K562 (cell line): ENCODE results near the gene ADAM30. TPM values are rescaled to one million over a fixed set of nuclear protein-coding genes. Genes with fewer than 3 reads are reported as not detected.

Experiments
- ATAC-seq: fragments of 200-7000 bp; cut with Tn5 transposase; 3 replicates; pipeline ENCODE4 v1.9.1; 2020; ENCODE audit warnings: moderate library complexity
- BruUV-seq: library from RNA; stranded (reverse); fragments of 400-500 nt; replicated peaks from 2 replicates; lab custom pipeline; 2021; lab: Mats Ljungman, UMichigan
- CTCF ChIA-PET: fragments of 300-600 bp; formaldehyde crosslinking; extraction: SDS; loops from one replicate; lab custom pipeline; 2021; ENCODE audit warnings: low intra/inter-chr PET ratio; lab: Yijun Ruan, JAX
- POLR2A ChIA-PET: fragments of 300-600, 350-650 bp; sonication (Branson Sonifier 250); formaldehyde crosslinking; extraction: SDS; loops from one replicate; lab custom pipeline; 2021; ENCODE audit warnings: antibody characterized with exemption, inconsistent platforms; lab: Yijun Ruan, JAX
- DNase-seq, 4 experiments: peaks; one replicate each; pipeline versions ENCODE4 v3.0.0 to v3.0.0-alpha.2; 2011 to 2018; ENCODE audit warnings: low spot score in 3 of 4, mixed read lengths in 3 of 4; ENCODE audit errors: extremely low read depth in 1 of 4
- FAIRE-seq: peaks from 2 replicates; lab custom pipeline; 2011; peaks lifted over from hg19 to GRCh38; lab: Jason Lieb, UNC
- H2AFZ ChIP-seq: 2 replicates; pipeline ENCODE4 v1.6.0; 2011; ENCODE audit warnings: low read depth, low read length, control low read depth, inconsistent platforms
- H3K27ac ChIP-seq: fragments of 200-600 bp; 3 replicates; pipeline ENCODE4 v1.8.0; 2011; ENCODE audit warnings: low read depth, mild to moderate bottlenecking, control low read depth, inconsistent platforms, low read length, moderate library complexity, mixed read lengths; ENCODE audit errors: extremely low read depth
- H3K27me3 ChIP-seq, 2 experiments: fragments of 300-600 bp in 1 of 2; 2 replicates in 1 of 2; 3 replicates in 1 of 2; pipeline versions ENCODE4 v1.6.0 to v1.8.0; 2011; ENCODE audit warnings: inconsistent platforms in 2 of 2, low read length in 2 of 2, mild to moderate bottlenecking in 1 of 2, mixed read lengths in 1 of 2, moderate library complexity in 1 of 2; ENCODE audit not compliant: control insufficient read depth in 2 of 2, insufficient read depth in 2 of 2
- H3K36me3 ChIP-seq: fragments of 300-600 bp; 3 replicates; pipeline ENCODE4 v1.8.0; 2011; ENCODE audit warnings: mild to moderate bottlenecking, low read length, inconsistent platforms; ENCODE audit not compliant: control insufficient read depth, insufficient read depth
- H3K4me1 ChIP-seq, 2 experiments: fragments of 200-600 bp in 1 of 2; replicated peaks in 1 of 2; 2 replicates in 1 of 2; 3 replicates in 1 of 2; pipeline versions ENCODE4 v1.5.1 to v1.8.0; 2011; ENCODE audit warnings: inconsistent platforms in 2 of 2, low read length in 2 of 2, mild to moderate bottlenecking in 1 of 2, mixed read lengths in 1 of 2, moderate library complexity in 1 of 2; ENCODE audit not compliant: control insufficient read depth in 2 of 2, insufficient read depth in 2 of 2
- H3K4me2 ChIP-seq: 2 replicates; pipeline ENCODE4 v1.6.1; 2011; ENCODE audit warnings: low read length, control low read depth, inconsistent platforms, mixed read lengths; ENCODE audit not compliant: insufficient read depth
- H3K4me3 ChIP-seq: fragments of 200-600 bp; sonication (generic), shearing (Covaris generic); 2 replicates; pipeline ENCODE4 v1.5.1; 2016; ENCODE audit warnings: control low read depth, inconsistent platforms
- H3K79me2 ChIP-seq: fragments of 200-600 bp; 3 replicates; pipeline ENCODE4 v1.8.0; 2011; ENCODE audit warnings: low read length, inconsistent platforms; ENCODE audit not compliant: control insufficient read depth, insufficient read depth
- H3K9ac ChIP-seq, 2 experiments: 2 replicates each; pipeline versions ENCODE4 v1.6.0 to v1.6.1; 2011; ENCODE audit warnings: low read depth in 2 of 2, low read length in 2 of 2, control low read depth in 1 of 2, inconsistent platforms in 1 of 2, mild to moderate bottlenecking in 1 of 2, mixed read lengths in 1 of 2; ENCODE audit not compliant: insufficient read depth in 1 of 2
- H3K9me1 ChIP-seq: one replicate; pipeline ENCODE4 v1.6.0; 2011; ENCODE audit warnings: inconsistent platforms, mild to moderate bottlenecking, low read length, moderate library complexity; ENCODE audit not compliant: control insufficient read depth, insufficient read depth
- H3K9me3 ChIP-seq: replicated peaks from 2 replicates; pipeline ENCODE4 v1.5.1; 2011; ENCODE audit warnings: low read depth, low read length, inconsistent platforms; ENCODE audit not compliant: control insufficient read depth, insufficient read depth
- H4K20me1 ChIP-seq: replicated peaks from 2 replicates; pipeline ENCODE4 v1.6.1; 2011; ENCODE audit warnings: low read length, inconsistent platforms, mixed read lengths; ENCODE audit not compliant: control insufficient read depth, insufficient read depth
- ADNP ChIP-seq: fragments of 200-800 bp; sonication (Bioruptor generic); IDR thresholded peaks from 2 replicates; pipeline ENCODE4 v1.6.1; 2016; ENCODE audit warnings: missing genetic modification characterization, missing compliant biosample characterization
- ARID3B ChIP-seq: fragments of 250-450 bp; sonication (Bioruptor Pico); IDR thresholded peaks from 2 replicates; pipeline ENCODE4 v1.4.0; 2020; ENCODE audit warnings: borderline replicate concordance
- CAMTA2 ChIP-seq: fragments of 250-450 bp; sonication (Bioruptor Pico); conservative IDR thresholded peaks from 2 replicates; pipeline ENCODE4 v1.5.1; 2022
- CREB5 ChIP-seq: fragments of 250-450 bp; sonication (Bioruptor Pico); IDR thresholded peaks from 2 replicates; pipeline ENCODE4 v1.5.0; 2020; ENCODE audit warnings: mild to moderate bottlenecking
- DDX20 ChIP-seq: fragments of 450-650 bp; IDR thresholded peaks from 2 replicates; pipeline ENCODE4 v1.6.1; 2016; ENCODE audit warnings: missing genetic modification characterization, low read depth, mild to moderate bottlenecking, missing compliant biosample characterization, moderate library complexity
- GATAD2B ChIP-seq: fragments of 450-650 bp; IDR thresholded peaks from 2 replicates; pipeline ENCODE4 v1.6.1; 2017; ENCODE audit warnings: mild to moderate bottlenecking, borderline replicate concordance
- MAZ ChIP-seq, 2 experiments: fragments of 450-650 bp in 1 of 2; sonication (generic) in 1 of 2; formaldehyde crosslinking; IDR thresholded peaks in 1 of 2; conservative IDR thresholded peaks in 1 of 2; 2 replicates each; pipeline versions ENCODE4 v1.4.0 to v1.5.0; 2020; ENCODE audit warnings: mild to moderate bottlenecking in 1 of 2, missing genetic modification reagents in 1 of 2
- MYBL2 ChIP-seq, 2 experiments: fragments of 450-650 bp in 1 of 2; sonication (generic) in 1 of 2; formaldehyde crosslinking in 1 of 2; IDR thresholded peaks; 2 replicates each; pipeline versions ENCODE4 v1.6.1 to v1.8.1; 2017 to 2022; ENCODE audit warnings: borderline replicate concordance in 1 of 2, inconsistent platforms in 1 of 2, low read depth in 1 of 2, mild to moderate bottlenecking in 1 of 2, missing genetic modification reagents in 1 of 2, moderate library complexity in 1 of 2
- NONO ChIP-seq, 2 experiments: fragments of 200-400 bp in 1 of 2; fragments of 450-650 bp in 1 of 2; formaldehyde crosslinking in 1 of 2; IDR thresholded peaks; 2 replicates each; pipeline ENCODE4 v1.6.1; 2017; ENCODE audit warnings: low read depth in 2 of 2, mild to moderate bottlenecking in 2 of 2, moderate library complexity in 2 of 2, low read length in 1 of 2
- POLR2AphosphoS2 ChIP-seq: IDR thresholded peaks from 2 replicates; pipeline ENCODE4 v1.6.1; 2012; ENCODE audit warnings: low read length, improper control_type of control experiment
- SMARCA4 ChIP-seq: fragments of 450-650 bp; IDR thresholded peaks from 2 replicates; pipeline ENCODE4 v1.6.1; 2016
- ZBTB2 ChIP-seq: fragments of 450-650 bp; IDR thresholded peaks from 2 replicates; pipeline ENCODE4 v1.6.1; 2016; ENCODE audit warnings: antibody characterized with exemption
- ZC3H4 ChIP-seq: sonication (generic); formaldehyde crosslinking; IDR thresholded peaks from 2 replicates; pipeline ENCODE4 v1.9.0; 2021; ENCODE audit warnings: missing genetic modification reagents, borderline replicate concordance
- ZNF239 ChIP-seq: fragments of 250-450 bp; sonication (Bioruptor Pico); IDR thresholded peaks from 2 replicates; pipeline ENCODE4 v1.4.0; 2020; ENCODE audit warnings: mild to moderate bottlenecking
- ZNF696 ChIP-seq: fragments of 250-450 bp; sonication (Bioruptor Pico); conservative IDR thresholded peaks from 2 replicates; pipeline ENCODE4 v1.4.0; 2020; ENCODE audit warnings: mild to moderate bottlenecking, moderate library complexity
- ZNF75A ChIP-seq: fragments of 450-650 bp; formaldehyde crosslinking; IDR thresholded peaks from 2 replicates; pipeline ENCODE4 v1.4.0; 2020; ENCODE audit warnings: mild to moderate bottlenecking
- ZZZ3 ChIP-seq: fragments of 450-650 bp; IDR thresholded peaks from 2 replicates; pipeline ENCODE4 v1.6.1; 2016; ENCODE audit warnings: antibody characterized with exemption, mild to moderate bottlenecking, moderate library complexity
- WGBS: fragments of 100-300 bp; shearing (Covaris generic); methylation state at CpG from one replicate; pipeline ENCODE4 v1.1.6; 2016; ENCODE audit warnings: low coverage, mixed read lengths; ENCODE audit not compliant: insufficient coverage; ENCODE audit errors: missing lambda C conversion rate; 5-methylcytosine and 5-hydroxymethylcytosine counted together
- in situ Hi-C: fragments of 300-500 bp; cut with MboI; formaldehyde crosslinking; loops from 4 replicates; pipeline ENCODE4 v1.15.0; 2018; ENCODE audit warnings: inconsistent platforms, mixed read lengths
- intact Hi-C: fragments of 100-400 bp; cut with micrococcal nuclease; formaldehyde crosslinking; loops from 2 replicates; pipeline ENCODE4 v1.14.2; 2022
- polyA plus RNA-seq, 8 experiments: library from polyadenylated mRNA; depleted of rRNA in 4 of 8; stranded (reverse) in 5 of 8; unstranded in 3 of 8; fragments of >200 nt; fragmentation: Nextera tagmentation in 2 of 8; fragmentation: Illumina TruSeq in 1 of 8; extraction: Ambion mirVana in 2 of 8; extraction: Trizol in 1 of 8; gene quantifications; 2 replicates each; pipeline versions ENCODE4 v1.2.1 to v1.2.3, GENCODE V29; 2011 to 2014; ENCODE audit warnings: inconsistent platforms in 1 of 8, missing spikeins in 1 of 8
- total RNA-seq, 7 experiments: library from RNA; depleted of rRNA in 6 of 7; stranded (reverse); fragments of >200 nt in 6 of 7; fragmentation: Illumina TruSeq in 2 of 7; extraction: Trizol in 2 of 7; gene quantifications; 2 replicates each; pipeline versions ENCODE4 v1.2.1 to v1.2.3, GENCODE V29; 2011 to 2021; ENCODE audit warnings: low replicate concordance in 1 of 7

ADAM30 gene
- total and polyA plus RNA-seq, 9 of the 15 experiments (the other 6 are each of a cell fraction or from before 2014, with no cell fraction given) = not detected

- H3K27me3 ChIP-seq = peaks cover 10 to 32% of the 10 kb centered on the region in 2 experiments; a peak in 4 of 5 replicates
- no peak for TF ChIP-seq ZZZ3
- TF ChIP-seq GATAD2B = no peak
- TF ChIP-seq ZC3H4 = no peak
- no peak for TF ChIP-seq DDX20 (tag)
- no peak for TF ChIP-seq CREB5
- TF ChIP-seq ZNF696 (CRISPR knock-in tag) = no peak
- TF ChIP-seq MAZ (CRISPR knock-in tag; conservative IDR thresholded peaks at IDR 0.05 in 1 of 2, IDR thresholded peaks at IDR 0.05 in 1 of 2) = no peak
- TF ChIP-seq NONO (IDR thresholded peaks at IDR 0.05; ENCODE audit: low read depth in 2 of 2, low read length in 1 of 2) = no peak
- TF ChIP-seq ADNP = no peak
- TF ChIP-seq MYBL2 (IDR thresholded peaks at IDR 0.05; ENCODE audit: low read depth) = no peak
- TF ChIP-seq MYBL2 (CRISPR knock-in tag; IDR thresholded peaks at IDR 0.05; ENCODE audit: borderline replicate concordance) = no peak
- no peak for TF ChIP-seq ZNF239
- TF ChIP-seq ZNF75A (CRISPR knock-in tag) = no peak
- no peak for TF ChIP-seq CAMTA2
- no peak for TF ChIP-seq POLR2AphosphoS2
- TF ChIP-seq ZBTB2 = no peak
- TF ChIP-seq SMARCA4 = no peak
- no peak for TF ChIP-seq ARID3B (CRISPR knock-in tag)
- no peaks in the 10 kb centered on the region for H3K36me3 ChIP-seq
- H3K9ac ChIP-seq = no peak overlapping the region
- no TSS peak for BruUV-seq
- FAIRE-seq (no peak), DNase-seq (no peak), ATAC-seq (no peak)
- in situ Hi-C loops = no loop called here
- no peaks in the 10 kb centered on the region for H3K9me3 ChIP-seq
- no peaks in the 10 kb centered on the region for H4K20me1 ChIP-seq
- intact Hi-C loops = no loop called here
- 0% methylated on average over 9 of the region's 9 CpGs for WGBS
- H3K9me1 ChIP-seq = no peaks in the 10 kb centered on the region
- POLR2A ChIA-PET = interaction anchor here (1.0 to 1.3 kb wide), 4 partner anchors 11 to 75 kb away, joined by 3 to 4 read pairs (median 4); no protein-coding TSS in a partner anchor
- CTCF ChIA-PET = no interaction called here
- H3K27ac ChIP-seq = no peak overlapping the region
- no peak overlapping the region for H2AFZ ChIP-seq
- H3K4me1 ChIP-seq = no peaks in the 10 kb centered on the region
- no peaks in the 10 kb centered on the region for H3K79me2 ChIP-seq
- H3K4me2 ChIP-seq = no peak overlapping the region
- H3K4me3 ChIP-seq = no peak overlapping the region
These were observed 13.7 kb upstream of the ADAM30 start for GRCh38 chr1:119909890-119910596.
